ENCODE results near the gene CRHR2.
"Not testable (repeated sequence)": the region's sequence is repeated elsewhere in the genome, so short reads cannot be mapped to it uniquely, and the experiment has no call there.

The CRHR2 gene

GRCh38 chr7:30656006-30656957 lies 26.0 kb downstream of the CRHR2 start:
- DNase-seq (ENCODE audit: low read depth in 1 of 2, low spot score in 1 of 2), result no peak

GRCh38 chr7:30655096-30655970 lies 26.9 kb downstream of the CRHR2 start:
- DNase-seq (ENCODE audit: low read depth in 1 of 2, low spot score in 1 of 2), result no peak

- DNase-seq (ENCODE audit: low read depth in 1 of 2, low spot score in 1 of 2), result no peak
Observed at GRCh38 chr7:30654296-30655090, 27.8 kb downstream of the CRHR2 start.

- no peak for DNase-seq (ENCODE audit: low read depth in 1 of 2, low spot score in 1 of 2)
Observed at GRCh38 chr7:30652698-30653641, 29.3 kb downstream of the CRHR2 start.

- no peak for DNase-seq (ENCODE audit: low read depth in 1 of 2, low spot score in 1 of 2)
Observed at GRCh38 chr7:30652132-30652531, 30.1 kb downstream of the CRHR2 start.

GRCh38 chr7:30650421-30650808 lies 31.8 kb downstream of the CRHR2 start:
- DNase-seq (ENCODE audit: low read depth in 1 of 2, low spot score in 1 of 2), result no peak

GRCh38 chr7:30649717-30650420 lies 32.4 kb downstream of the CRHR2 start:
- no peak for DNase-seq (ENCODE audit: low read depth in 1 of 2, low spot score in 1 of 2)

- no peak for DNase-seq (ENCODE audit: low read depth in 1 of 2, low spot score in 1 of 2)
Observed at GRCh38 chr7:30648744-30649540, 33.3 kb downstream of the CRHR2 start.

- DNase-seq (ENCODE audit: low read depth in 1 of 2, low spot score in 1 of 2), result no peak
Observed at GRCh38 chr7:30647589-30648364, 34.5 kb downstream of the CRHR2 start.

- no peak for DNase-seq (ENCODE audit: low read depth in 1 of 2, low spot score in 1 of 2)
Observed at GRCh38 chr7:30646154-30646553, 36.1 kb downstream of the CRHR2 start.

GRCh38 chr7:30645661-30646060 lies 36.6 kb downstream of the CRHR2 start:
- no peak for DNase-seq (ENCODE audit: low read depth in 1 of 2, low spot score in 1 of 2)

- DNase-seq (ENCODE audit: low read depth in 1 of 2, low spot score in 1 of 2), result no peak
Observed at GRCh38 chr7:30644286-30644955, 37.8 kb downstream of the CRHR2 start.

GRCh38 chr7:30642789-30643188 lies 39.5 kb downstream of the CRHR2 start:
- DNase-seq (ENCODE audit: low read depth in 1 of 2, low spot score in 1 of 2), result no peak

GRCh38 chr7:30642322-30642721 lies 39.9 kb downstream of the CRHR2 start:
- not testable (repeated sequence) for DNase-seq (ENCODE audit: low read depth in 1 of 2, low spot score in 1 of 2)

- no peak for DNase-seq (ENCODE audit: low read depth in 1 of 2, low spot score in 1 of 2)
Observed at GRCh38 chr7:30635798-30636197, 46.5 kb downstream of the CRHR2 start.

GRCh38 chr7:30634634-30635201 lies 47.5 kb downstream of the CRHR2 start:
- no peak for DNase-seq (ENCODE audit: low read depth in 1 of 2, low spot score in 1 of 2)

GRCh38 chr7:30634193-30634626 lies 48.0 kb downstream of the CRHR2 start:
- no peak for DNase-seq (ENCODE audit: low read depth in 1 of 2, low spot score in 1 of 2)

Data from stimulated activated CD4-positive, alpha-beta T cell treated with anti-CD3 and anti-CD28 coated beads, Interleukin-15, amount 100 ng/mL, for 1 hour (primary cell).